Ectodermal cell (in vitro differentiated cells): Measurements from ENCODE around the gene SMAD4.

Source experiments
- H3K27ac ChIP-seq: 2 replicates; pipeline ENCODE4 v1.7.0; 2013; ENCODE audit warnings: mild to moderate bottlenecking, low read depth, low read length; ENCODE audit not compliant: insufficient read depth, poor library complexity, severe bottlenecking
- H3K27me3 ChIP-seq: 2 replicates; pipeline ENCODE4 v1.7.0; 2013; ENCODE audit warnings: mild to moderate bottlenecking, low read length; ENCODE audit not compliant: insufficient read depth, control insufficient read depth, poor library complexity, severe bottlenecking
- H3K36me3 ChIP-seq: one replicate; pipeline ENCODE4 v1.7.0; 2013; ENCODE audit warnings: low read length; ENCODE audit not compliant: control insufficient read depth, insufficient read depth
- H3K4me1 ChIP-seq: one replicate; pipeline ENCODE4 v1.7.0; 2013; ENCODE audit warnings: low read length; ENCODE audit not compliant: control insufficient read depth, insufficient read depth
- H3K4me3 ChIP-seq: 2 replicates; pipeline ENCODE4 v1.7.0; 2013; ENCODE audit warnings: low read depth, low read length, control low read depth; ENCODE audit not compliant: insufficient read depth
- H3K9me3 ChIP-seq: 2 replicates; pipeline ENCODE4 v1.7.0; 2013; ENCODE audit warnings: mild to moderate bottlenecking, low read length, moderate library complexity; ENCODE audit not compliant: control insufficient read depth
- WGBS, 2 experiments: methylation state at CpG; one replicate each; pipeline ENCODE4 v1.1.7; 2013; ENCODE audit warnings: missing lambda C conversion rate in 2 of 2; 5-methylcytosine and 5-hydroxymethylcytosine counted together

Gene SMAD4

GRCh38 chr18:51041677-51042352, 11.8 kb downstream of the SMAD4 start:
- H3K9me3 ChIP-seq: no peaks in the 10 kb centered on the region
- no peaks in the 10 kb centered on the region for H3K36me3 ChIP-seq

GRCh38 chr18:51044928-51045585, 15.0 kb downstream of the SMAD4 start:
- Histone ChIP-seq H3K4me1 (peaks cover 4% of the 10 kb centered on the region), H3K4me3 (no peak overlapping the region), H3K36me3 (peaks cover 18% of the 10 kb centered on the region), H3K27ac (no peak overlapping the region), H3K9me3 (no peaks in the 10 kb centered on the region), H3K27me3 (no peaks in the 10 kb centered on the region)
- 26% methylated on average over 2 of the region's 2 CpGs for WGBS, 2 experiments

More at GRCh38 chr18:51041677-51042352, 11.8 kb downstream of the SMAD4 start:
- 94 to 100% methylated on average over 3 of the region's 3 CpGs for WGBS, 2 experiments
- peaks cover 4% of the 10 kb centered on the region for H3K4me1 ChIP-seq
- H3K27ac ChIP-seq: no peak overlapping the region
- H3K4me3 ChIP-seq: no peak overlapping the region
- no peaks in the 10 kb centered on the region for H3K27me3 ChIP-seq

- H3K9me3 ChIP-seq: no peaks in the 10 kb centered on the region
- H3K27me3 ChIP-seq: no peaks in the 10 kb centered on the region
- H3K4me1 ChIP-seq: peaks cover 4% of the 10 kb centered on the region
- no peak overlapping the region for H3K4me3 ChIP-seq
- H3K27ac ChIP-seq: no peak overlapping the region
- 88 to 100% methylated on average over 1 of the region's 1 CpG for WGBS, 2 experiments
- H3K36me3 ChIP-seq: peaks cover 21% of the 10 kb centered on the region
Measured at GRCh38 chr18:51048190-51048589, 18.2 kb downstream of the SMAD4 start.

- no peaks in the 10 kb centered on the region for H3K27me3 ChIP-seq
- peaks cover 21% of the 10 kb centered on the region for H3K36me3 ChIP-seq
- no peaks in the 10 kb centered on the region for H3K9me3 ChIP-seq
- 65 to 94% methylated on average over 1 to 2 of the region's 2 CpGs for WGBS, 2 experiments
- H3K4me1 ChIP-seq: peaks cover 4% of the 10 kb centered on the region
- no peak overlapping the region for H3K27ac ChIP-seq
- no peak overlapping the region for H3K4me3 ChIP-seq
Measured at GRCh38 chr18:51049137-51049536, 19.1 kb downstream of the SMAD4 start.

- H3K4me3 ChIP-seq: no peak overlapping the region
- H3K9me3 ChIP-seq: no peaks in the 10 kb centered on the region
- 38 to 55% methylated on average over 1 to 2 of the region's 2 CpGs for WGBS, 2 experiments
- H3K27me3 ChIP-seq: no peaks in the 10 kb centered on the region
- H3K36me3 ChIP-seq: peaks cover 26% of the 10 kb centered on the region
- no peak overlapping the region for H3K27ac ChIP-seq
- no peaks in the 10 kb centered on the region for H3K4me1 ChIP-seq
Measured at GRCh38 chr18:51051105-51051712, 21.2 kb downstream of the SMAD4 start.

- H3K27ac ChIP-seq: no peak overlapping the region
- H3K27me3 ChIP-seq: no peaks in the 10 kb centered on the region
- no peaks in the 10 kb centered on the region for H3K9me3 ChIP-seq
- peaks cover 20% of the 10 kb centered on the region for H3K36me3 ChIP-seq
- no peaks in the 10 kb centered on the region for H3K4me1 ChIP-seq
- H3K4me3 ChIP-seq: no peak overlapping the region
Measured at GRCh38 chr18:51053814-51054213, 23.8 kb downstream of the SMAD4 start.

DNA sequence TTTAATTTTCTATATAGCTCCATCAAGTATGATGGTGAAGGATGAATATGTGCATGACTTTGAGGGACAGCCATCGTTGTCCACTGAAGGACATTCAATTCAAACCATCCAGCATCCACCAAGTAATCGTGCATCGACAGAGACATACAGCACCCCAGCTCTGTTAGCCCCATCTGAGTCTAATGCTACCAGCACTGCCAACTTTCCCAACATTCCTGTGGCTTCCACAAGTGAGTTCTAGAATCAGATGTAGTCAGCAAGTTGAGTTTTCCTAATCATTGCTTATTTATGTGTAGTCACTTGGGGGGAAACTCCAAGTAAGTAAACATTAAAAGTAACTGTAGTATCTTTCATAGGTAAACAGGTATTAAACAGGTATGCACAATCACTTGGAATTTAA, 24.8 kb downstream of the SMAD4 start:
- Histone ChIP-seq H3K9me3 (no peaks in the 10 kb centered on the region), H3K27me3 (no peaks in the 10 kb centered on the region), H3K4me1 (no peaks in the 10 kb centered on the region), H3K4me3 (no peak overlapping the region), H3K36me3 (peaks cover 17% of the 10 kb centered on the region), H3K27ac (no peak overlapping the region)
- 93 to 95% methylated on average over 3 of the region's 3 CpGs for WGBS, 2 experiments

DNA sequence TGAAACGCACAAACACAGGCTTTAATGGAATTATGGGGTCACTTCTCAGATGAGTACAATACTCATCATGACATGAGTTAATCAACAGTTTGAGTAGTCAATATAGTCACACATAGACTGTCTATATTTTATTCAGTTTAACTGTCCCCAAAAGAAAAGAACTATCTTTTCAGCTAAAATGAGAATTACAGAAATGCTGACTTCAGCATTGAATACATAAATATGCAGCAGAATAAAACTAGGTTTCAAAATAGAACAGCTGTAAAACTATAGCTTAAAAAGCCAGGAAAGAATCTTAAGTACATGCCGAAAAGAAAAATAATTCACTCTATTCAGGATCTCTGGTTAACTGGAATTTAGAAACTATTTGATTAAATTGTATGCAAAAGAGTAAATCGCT, 30.0 kb downstream of the SMAD4 start:
- Histone ChIP-seq H3K4me1 (no peaks in the 10 kb centered on the region), H3K4me3 (no peak overlapping the region), H3K27me3 (no peaks in the 10 kb centered on the region), H3K27ac (no peak overlapping the region), H3K36me3 (peaks cover 17% of the 10 kb centered on the region), H3K9me3 (no peaks in the 10 kb centered on the region)
- WGBS, 2 experiments: 79 to 100% methylated on average over 1 to 3 of the region's 3 CpGs

- Histone ChIP-seq H3K4me1 (no peaks in the 10 kb centered on the region), H3K9me3 (no peaks in the 10 kb centered on the region), H3K36me3 (peaks cover 16% of the 10 kb centered on the region), H3K4me3 (no peak overlapping the region), H3K27me3 (no peaks in the 10 kb centered on the region), H3K27ac (no peak overlapping the region)
Measured at GRCh38 chr18:51064256-51064655, 34.2 kb downstream of the SMAD4 start.

GRCh38 chr18:51066273-51066672, 36.3 kb downstream of the SMAD4 start:
- Histone ChIP-seq H3K4me1 (no peaks in the 10 kb centered on the region), H3K27ac (no peak overlapping the region), H3K4me3 (no peak overlapping the region), H3K36me3 (peaks cover 12% of the 10 kb centered on the region), H3K27me3 (no peaks in the 10 kb centered on the region), H3K9me3 (no peaks in the 10 kb centered on the region)
- 97% methylated on average over 2 of the region's 4 CpGs; no CpG with 5 or more reads in 1 of the 2 experiments for WGBS, 2 experiments
